ENCODE data around the gene MAPK14.

Gene MAPK14

DNA sequence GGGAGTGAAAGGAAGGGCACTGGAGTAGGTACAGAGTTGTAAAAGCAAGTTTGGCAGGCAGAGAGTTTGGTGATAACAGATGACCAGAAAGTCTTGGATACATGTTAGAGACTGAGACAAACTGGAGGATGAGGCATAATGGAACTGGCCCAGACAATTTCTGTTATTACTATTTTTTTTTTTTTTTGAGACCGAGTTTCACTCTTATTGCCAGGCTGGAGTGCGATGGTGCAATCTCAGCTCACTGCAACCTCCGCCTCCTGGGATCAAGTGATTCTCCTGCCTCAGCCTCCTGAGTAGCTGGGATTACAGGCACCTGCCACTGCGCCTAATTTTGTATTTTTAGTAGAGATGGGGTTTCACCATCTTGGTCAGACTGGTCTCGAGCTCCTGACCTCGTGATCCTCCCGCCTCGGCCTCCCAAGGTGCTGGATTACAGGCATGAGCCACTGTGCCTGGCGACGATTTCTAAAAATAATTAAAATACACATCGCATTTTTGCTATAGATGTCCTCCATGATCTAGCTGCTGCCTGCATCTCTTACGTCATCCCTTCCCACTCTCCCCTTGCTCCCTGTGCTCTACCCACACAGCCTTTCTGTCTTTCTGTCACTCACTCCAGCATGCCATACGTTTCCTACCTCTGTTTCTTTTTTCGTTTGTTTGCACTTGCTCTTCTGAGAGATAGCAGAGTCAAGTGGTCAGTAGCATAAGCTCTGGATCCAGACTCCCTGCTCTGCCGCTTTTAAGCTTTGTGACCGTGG is 23.5 kb downstream of the MAPK14 start:
- H3K27ac ChIP-seq (ENCODE audit: low read length) = no peak overlapping the region
- no peaks in the 10 kb centered on the region for H3F3A ChIP-seq (ENCODE audit: insufficient read depth, low read length)
- H3K4me3 ChIP-seq (ENCODE audit: low read length) = no peak overlapping the region
- no peak for DNase-seq
- no peak for TF ChIP-seq EZH2phosphoT487 (IDR thresholded peaks at IDR 0.05; ENCODE audit: low read length)
- TF ChIP-seq, protein P1, sequence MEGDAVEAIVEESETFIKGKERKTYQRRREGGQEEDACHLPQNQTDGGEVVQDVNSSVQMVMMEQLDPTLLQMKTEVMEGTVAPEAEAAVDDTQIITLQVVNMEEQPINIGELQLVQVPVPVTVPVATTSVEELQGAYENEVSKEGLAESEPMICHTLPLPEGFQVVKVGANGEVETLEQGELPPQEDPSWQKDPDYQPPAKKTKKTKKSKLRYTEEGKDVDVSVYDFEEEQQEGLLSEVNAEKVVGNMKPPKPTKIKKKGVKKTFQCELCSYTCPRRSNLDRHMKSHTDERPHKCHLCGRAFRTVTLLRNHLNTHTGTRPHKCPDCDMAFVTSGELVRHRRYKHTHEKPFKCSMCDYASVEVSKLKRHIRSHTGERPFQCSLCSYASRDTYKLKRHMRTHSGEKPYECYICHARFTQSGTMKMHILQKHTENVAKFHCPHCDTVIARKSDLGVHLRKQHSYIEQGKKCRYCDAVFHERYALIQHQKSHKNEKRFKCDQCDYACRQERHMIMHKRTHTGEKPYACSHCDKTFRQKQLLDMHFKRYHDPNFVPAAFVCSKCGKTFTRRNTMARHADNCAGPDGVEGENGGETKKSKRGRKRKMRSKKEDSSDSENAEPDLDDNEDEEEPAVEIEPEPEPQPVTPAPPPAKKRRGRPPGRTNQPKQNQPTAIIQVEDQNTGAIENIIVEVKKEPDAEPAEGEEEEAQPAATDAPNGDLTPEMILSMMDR (IDR thresholded peaks at IDR 0.05; ENCODE audit: low read length) = no peak
- no peak for TF ChIP-seq EZH2 (optimal IDR thresholded peaks at IDR 0.05; ENCODE audit: low read depth, low read length)
- H4K20me1 ChIP-seq (ENCODE audit: insufficient read depth, low read length) = no peaks in the 10 kb centered on the region; the same call in 1 of the 2 replicates
- H3K36me3 ChIP-seq (replicated peaks; ENCODE audit: insufficient read depth, low read length) = no peaks in the 10 kb centered on the region; the same call in 1 of the 2 replicates
- H3K79me2 ChIP-seq (ENCODE audit: low read length) = peaks cover 82% of the 10 kb centered on the region
- no peak overlapping the region for H3K4me2 ChIP-seq (ENCODE audit: low read depth, low read length)
- no peaks in the 10 kb centered on the region for H3K9me3 ChIP-seq (replicated peaks; ENCODE audit: insufficient read depth, low read length)
- H3K9ac ChIP-seq (ENCODE audit: low read length) = no peak overlapping the region
- H2AFZ ChIP-seq (ENCODE audit: low read length) = no peak overlapping the region
- H3K9me2 ChIP-seq (replicated peaks; ENCODE audit: insufficient read depth, low read length) = no peaks in the 10 kb centered on the region
- H3K4me1 ChIP-seq (ENCODE audit: low read length) = no peaks in the 10 kb centered on the region
- H3K27me3 ChIP-seq (replicated peaks; ENCODE audit: insufficient read depth, low read length) = no peaks in the 10 kb centered on the region

DNA sequence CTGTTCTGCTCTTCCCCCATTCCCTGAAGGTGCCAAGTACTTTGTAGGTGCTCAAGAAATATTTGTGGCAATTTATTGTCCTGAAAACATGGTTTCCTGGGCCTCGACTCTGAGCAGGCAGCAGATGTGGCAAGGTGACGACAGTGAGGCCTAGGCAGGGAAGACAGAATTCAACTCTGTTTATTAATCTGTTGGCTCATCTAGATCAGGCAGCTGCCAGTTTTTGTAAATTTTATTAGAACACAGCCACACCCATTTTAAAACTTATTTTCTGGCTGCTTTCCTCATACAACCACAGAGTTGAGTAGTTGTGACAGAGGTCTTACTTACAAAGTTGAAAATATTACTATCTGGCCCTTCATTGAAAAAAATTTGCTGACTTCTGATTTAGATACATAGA is 24.5 kb downstream of the MAPK14 start:
- Histone ChIP-seq H3K27ac (ENCODE audit: low read length) (no peak overlapping the region), H3K27me3 (replicated peaks; ENCODE audit: insufficient read depth, low read length) (no peaks in the 10 kb centered on the region), H3K4me1 (ENCODE audit: low read length) (no peaks in the 10 kb centered on the region), H4K20me1 (ENCODE audit: insufficient read depth, low read length) (no peaks in the 10 kb centered on the region), H3K79me2 (ENCODE audit: low read length) (peaks cover 82% of the 10 kb centered on the region), H3F3A (ENCODE audit: insufficient read depth, low read length) (no peaks in the 10 kb centered on the region), H3K36me3 (replicated peaks; ENCODE audit: insufficient read depth, low read length) (no peaks in the 10 kb centered on the region; the same call in 1 of the 2 replicates), H3K9me3 (replicated peaks; ENCODE audit: insufficient read depth, low read length) (no peaks in the 10 kb centered on the region), H3K9ac (ENCODE audit: low read length) (no peak overlapping the region), H2AFZ (ENCODE audit: low read length) (no peak overlapping the region), H3K4me2 (ENCODE audit: low read depth, low read length) (no peak overlapping the region), H3K9me2 (replicated peaks; ENCODE audit: insufficient read depth, low read length) (no peaks in the 10 kb centered on the region), H3K4me3 (ENCODE audit: low read length) (no peak overlapping the region)
- TF ChIP-seq, protein P1 (IDR thresholded peaks at IDR 0.05; ENCODE audit: low read length) = no peak
- no peak for TF ChIP-seq EZH2 (optimal IDR thresholded peaks at IDR 0.05; ENCODE audit: low read depth, low read length)
- no peak for TF ChIP-seq EZH2phosphoT487 (IDR thresholded peaks at IDR 0.05; ENCODE audit: low read length)
- DNase-seq = no peak

DNA sequence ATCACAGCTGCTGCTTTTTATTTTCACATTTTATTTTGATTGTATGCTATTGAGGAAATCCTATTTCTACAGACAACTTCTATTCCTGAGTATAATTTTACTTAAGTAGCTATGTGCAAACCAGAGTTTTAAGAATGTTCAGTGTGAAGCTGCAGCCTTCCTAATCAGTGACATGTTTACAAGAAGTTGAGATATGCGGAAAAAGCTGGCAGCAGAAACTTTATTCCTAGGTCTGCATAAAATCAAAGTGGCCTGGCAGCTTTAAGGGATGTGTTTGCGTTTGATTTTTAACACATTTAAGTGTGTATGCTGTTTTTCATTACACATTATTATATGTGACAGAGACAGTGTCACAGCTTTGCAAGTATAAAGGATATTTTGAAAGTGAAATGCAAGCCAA is 26.3 kb downstream of the MAPK14 start:
- H3K4me2 ChIP-seq (ENCODE audit: low read depth, low read length) = no peak overlapping the region
- H3K4me1 ChIP-seq (ENCODE audit: low read length) = no peaks in the 10 kb centered on the region
- TF ChIP-seq EZH2phosphoT487 (IDR thresholded peaks at IDR 0.05; ENCODE audit: low read length) = no peak
- TF ChIP-seq EZH2 (optimal IDR thresholded peaks at IDR 0.05; ENCODE audit: low read depth, low read length) = no peak
- TF ChIP-seq, protein P1 (IDR thresholded peaks at IDR 0.05; ENCODE audit: low read length) = no peak
- no peaks in the 10 kb centered on the region for H3K9me2 ChIP-seq (replicated peaks; ENCODE audit: insufficient read depth, low read length)
- no peak for DNase-seq
- no peaks in the 10 kb centered on the region for H3K27me3 ChIP-seq (replicated peaks; ENCODE audit: insufficient read depth, low read length)
- no peak overlapping the region for H3K27ac ChIP-seq (ENCODE audit: low read length)
- H3K4me3 ChIP-seq (ENCODE audit: low read length) = no peak overlapping the region
- H3K9ac ChIP-seq (ENCODE audit: low read length) = no peak overlapping the region
- H2AFZ ChIP-seq (ENCODE audit: low read length) = no peak overlapping the region
- peaks cover 82% of the 10 kb centered on the region for H3K79me2 ChIP-seq (ENCODE audit: low read length)
- no peaks in the 10 kb centered on the region for H4K20me1 ChIP-seq (ENCODE audit: insufficient read depth, low read length)
- H3K36me3 ChIP-seq (replicated peaks; ENCODE audit: insufficient read depth, low read length) = no peaks in the 10 kb centered on the region; the same call in 1 of the 2 replicates
- H3K9me3 ChIP-seq (replicated peaks; ENCODE audit: insufficient read depth, low read length) = no peaks in the 10 kb centered on the region
- no peaks in the 10 kb centered on the region for H3F3A ChIP-seq (ENCODE audit: insufficient read depth, low read length)

Data from MM.1S (cell line).